Mucosa of descending colon (tissue), 3 donors: ENCODE results near the gene ACSM6. TPM values are rescaled to one million over a fixed set of nuclear protein-coding genes. Genes with fewer than 3 reads are reported as not detected.
"Not testable (repeated sequence)": the region's sequence is repeated elsewhere in the genome, so short reads cannot be mapped to it uniquely, and the experiment has no call there.

Source experiments
- ATAC-seq: fragments of 200-7000 bp; cut with Tn5 transposase; one replicate; pipeline ENCODE4 v1.9.1; 2020; ENCODE audit warnings: mild to moderate bottlenecking, moderate library complexity
- DNase-seq, 3 donors: peaks; one replicate each; pipeline ENCODE4 v3.0.0-alpha.2; 2020
- H3K36me3 ChIP-seq: fragments of 200-600 bp; one replicate; pipeline ENCODE4 v1.8.0; 2021; ENCODE audit warnings: low read depth, mild to moderate bottlenecking
- H3K4me1 ChIP-seq: fragments of 200-600 bp; one replicate; pipeline ENCODE4 v1.8.0; 2021; ENCODE audit warnings: low read depth, mild to moderate bottlenecking
- H3K4me3 ChIP-seq: fragments of 200-600 bp; one replicate; pipeline ENCODE4 v1.8.0; 2021; ENCODE audit warnings: mild to moderate bottlenecking
- H3K9me3 ChIP-seq: fragments of 200-600 bp; one replicate; pipeline ENCODE4 v1.8.0; 2021; ENCODE audit warnings: mild to moderate bottlenecking
- intact Hi-C, 2 donors: fragments of 100-400 bp; cut with DNase I in 1 of 2; cut with micrococcal nuclease in 1 of 2; formaldehyde crosslinking; loops; one replicate each; pipeline versions ENCODE4 v1.11.0 to v1.11.1; 2022; cut with DNase I, micrococcal nuclease
- total RNA-seq, 3 donors: library from RNA; stranded (reverse); fragmentation: NEBNext Ultra II Directional in 2 of 3; extraction: Animal tissue kit (Norgen Biotek cat#: 25700) in 2 of 3; gene quantifications; one replicate each; pipeline versions ENCODE4 v1.2.1 to v1.2.4, GENCODE V29; 2021 to 2023
- TF ChIP-seq, protein P1 (sequence below): fragments of 200-600 bp; IDR thresholded peaks from one replicate; pipeline ENCODE4 v1.8.0; 2022; ENCODE audit warnings: antibody characterized with exemption, mild to moderate bottlenecking
- donor health status: DM: no; HTN: no; CAD: no; lungs with moderate emphysema.
- donor health status: DM: no; HTN: no; CAD: no.
- donor health status: DM: no; HTN: yes; CAD: no.

The ACSM6 gene
- total RNA-seq, 3 donors from 2014 or later: not detected

- H3K4me3 ChIP-seq: no peak overlapping the region
- TF ChIP-seq, protein P1, sequence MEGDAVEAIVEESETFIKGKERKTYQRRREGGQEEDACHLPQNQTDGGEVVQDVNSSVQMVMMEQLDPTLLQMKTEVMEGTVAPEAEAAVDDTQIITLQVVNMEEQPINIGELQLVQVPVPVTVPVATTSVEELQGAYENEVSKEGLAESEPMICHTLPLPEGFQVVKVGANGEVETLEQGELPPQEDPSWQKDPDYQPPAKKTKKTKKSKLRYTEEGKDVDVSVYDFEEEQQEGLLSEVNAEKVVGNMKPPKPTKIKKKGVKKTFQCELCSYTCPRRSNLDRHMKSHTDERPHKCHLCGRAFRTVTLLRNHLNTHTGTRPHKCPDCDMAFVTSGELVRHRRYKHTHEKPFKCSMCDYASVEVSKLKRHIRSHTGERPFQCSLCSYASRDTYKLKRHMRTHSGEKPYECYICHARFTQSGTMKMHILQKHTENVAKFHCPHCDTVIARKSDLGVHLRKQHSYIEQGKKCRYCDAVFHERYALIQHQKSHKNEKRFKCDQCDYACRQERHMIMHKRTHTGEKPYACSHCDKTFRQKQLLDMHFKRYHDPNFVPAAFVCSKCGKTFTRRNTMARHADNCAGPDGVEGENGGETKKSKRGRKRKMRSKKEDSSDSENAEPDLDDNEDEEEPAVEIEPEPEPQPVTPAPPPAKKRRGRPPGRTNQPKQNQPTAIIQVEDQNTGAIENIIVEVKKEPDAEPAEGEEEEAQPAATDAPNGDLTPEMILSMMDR: no peak
- H3K9me3 ChIP-seq: no peaks in the 10 kb centered on the region
- ATAC-seq (peak; percentile 29), DNase-seq (no peak)
- H3K4me1 ChIP-seq: no peaks in the 10 kb centered on the region
- intact Hi-C loops: no loop called here
- H3K36me3 ChIP-seq: no peaks in the 10 kb centered on the region
Observed at GRCh38 chr10:95229724-95230627, 35.9 kb downstream of the ACSM6 start.

GRCh38 chr10:95230677-95231586 is 36.9 kb downstream of the ACSM6 start:
- ATAC-seq (peak; percentile 48), DNase-seq (peak in 2 of 3 donors; percentile 65 to 66)
- H3K36me3 ChIP-seq, intact Hi-C loops, H3K4me1 ChIP-seq, H3K4me3 ChIP-seq, H3K9me3 ChIP-seq: not testable (repeated sequence)

- DNase-seq: no peak
- intact Hi-C loops: no loop called here
- H3K36me3 ChIP-seq: peaks cover 5% of the 10 kb centered on the region
- no peaks in the 10 kb centered on the region for H3K4me1 ChIP-seq
- no peak overlapping the region for H3K4me3 ChIP-seq
- TF ChIP-seq, protein P1: no peak
- no peak for ATAC-seq
- H3K9me3 ChIP-seq: no peaks in the 10 kb centered on the region
Observed at GRCh38 chr10:95233377-95234034, 39.5 kb downstream of the ACSM6 start.

- TF ChIP-seq, protein P1: no peak
- Histone ChIP-seq H3K36me3 (peaks cover 5% of the 10 kb centered on the region), H3K9me3 (no peaks in the 10 kb centered on the region), H3K4me3 (no peak overlapping the region), H3K4me1 (no peaks in the 10 kb centered on the region)
- DNase-seq: no peak
- intact Hi-C loops: no loop called here
- no peak for ATAC-seq
Observed at GRCh38 chr10:95234951-95235350, 40.9 kb downstream of the ACSM6 start.

DNA sequence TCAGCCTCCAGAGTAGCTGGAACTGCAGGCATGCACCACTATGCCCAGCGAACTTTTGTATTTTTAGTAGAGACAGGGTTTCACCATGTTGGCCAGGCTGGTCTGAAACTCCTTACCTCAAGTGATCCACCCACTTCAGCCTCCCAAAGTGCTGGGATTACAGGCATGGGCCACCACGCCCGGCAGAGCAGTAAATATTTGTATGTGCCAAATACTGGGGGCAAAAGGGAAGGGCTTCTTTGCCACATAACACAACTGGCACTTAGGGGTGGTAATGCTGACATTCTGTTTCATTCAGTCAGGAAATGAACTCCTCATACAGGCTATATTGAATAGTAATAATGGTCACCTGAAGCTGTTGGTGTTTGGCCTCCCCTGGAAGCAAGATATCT is 41.6 kb downstream of the ACSM6 start:
- peaks cover 5% of the 10 kb centered on the region for H3K36me3 ChIP-seq
- no peaks in the 10 kb centered on the region for H3K9me3 ChIP-seq
- H3K4me1 ChIP-seq: no peaks in the 10 kb centered on the region
- ATAC-seq (peak; percentile 5), DNase-seq (no peak)
- TF ChIP-seq, protein P1: no peak
- intact Hi-C loops: no loop called here
- no peak overlapping the region for H3K4me3 ChIP-seq
